Measurements from ENCODE around the gene HRH2.
"Not testable (repeated sequence)": the region's sequence is repeated elsewhere in the genome, so short reads cannot be mapped to it uniquely, and the experiment has no call there.

HRH2 gene

DNA sequence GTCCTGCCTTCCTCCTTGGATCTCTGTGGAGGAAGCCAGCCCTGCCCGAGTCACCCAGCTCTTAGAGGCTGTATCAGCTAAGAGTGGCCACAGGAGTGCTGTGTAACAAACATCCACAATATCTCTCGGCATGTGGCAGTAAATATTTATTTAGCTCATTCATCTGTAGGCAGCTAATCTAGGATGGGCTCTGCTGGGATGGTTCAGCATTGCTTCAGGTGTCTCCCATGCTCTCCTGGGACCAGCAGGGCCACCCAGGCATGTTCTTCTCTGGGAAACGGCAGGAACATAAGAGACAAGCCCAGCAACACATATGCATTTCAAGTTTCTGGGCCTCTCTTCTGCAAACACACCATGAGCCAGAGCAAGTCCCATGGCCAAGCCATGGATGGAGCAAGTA, 56.1 kb downstream of the HRH2 start:
- DNase-seq (ENCODE audit: low read depth) = no peak

DNA sequence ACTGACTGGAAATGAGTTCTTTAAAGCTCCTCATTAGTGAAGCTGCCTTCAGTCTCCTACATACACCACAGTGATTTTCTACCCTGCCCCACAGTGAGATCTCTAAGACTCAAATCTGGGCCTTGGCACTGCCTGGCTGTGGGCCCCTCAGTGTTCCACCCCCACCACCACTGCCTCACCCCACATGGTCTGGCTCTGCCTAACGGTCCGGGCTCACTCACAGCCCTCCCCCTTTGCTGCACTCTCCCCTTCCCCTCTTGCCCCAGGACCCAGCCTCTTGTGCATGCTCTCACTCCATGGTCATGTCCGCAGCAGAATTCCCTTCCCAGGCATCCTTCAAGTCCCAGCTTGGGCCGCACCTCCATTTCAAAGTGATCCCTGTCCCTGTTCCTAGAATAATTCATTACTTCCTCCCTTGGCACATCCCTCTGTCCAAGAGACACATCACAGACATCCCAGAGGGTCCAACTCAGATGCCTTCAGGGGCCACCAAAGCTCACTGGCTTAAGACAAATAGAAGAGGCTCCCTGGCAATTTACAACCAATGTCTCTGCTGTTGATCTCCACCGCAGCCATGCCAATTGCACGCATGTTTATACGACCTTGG, 56.7 kb downstream of the HRH2 start:
- no peak for DNase-seq (ENCODE audit: low read depth)

DNA sequence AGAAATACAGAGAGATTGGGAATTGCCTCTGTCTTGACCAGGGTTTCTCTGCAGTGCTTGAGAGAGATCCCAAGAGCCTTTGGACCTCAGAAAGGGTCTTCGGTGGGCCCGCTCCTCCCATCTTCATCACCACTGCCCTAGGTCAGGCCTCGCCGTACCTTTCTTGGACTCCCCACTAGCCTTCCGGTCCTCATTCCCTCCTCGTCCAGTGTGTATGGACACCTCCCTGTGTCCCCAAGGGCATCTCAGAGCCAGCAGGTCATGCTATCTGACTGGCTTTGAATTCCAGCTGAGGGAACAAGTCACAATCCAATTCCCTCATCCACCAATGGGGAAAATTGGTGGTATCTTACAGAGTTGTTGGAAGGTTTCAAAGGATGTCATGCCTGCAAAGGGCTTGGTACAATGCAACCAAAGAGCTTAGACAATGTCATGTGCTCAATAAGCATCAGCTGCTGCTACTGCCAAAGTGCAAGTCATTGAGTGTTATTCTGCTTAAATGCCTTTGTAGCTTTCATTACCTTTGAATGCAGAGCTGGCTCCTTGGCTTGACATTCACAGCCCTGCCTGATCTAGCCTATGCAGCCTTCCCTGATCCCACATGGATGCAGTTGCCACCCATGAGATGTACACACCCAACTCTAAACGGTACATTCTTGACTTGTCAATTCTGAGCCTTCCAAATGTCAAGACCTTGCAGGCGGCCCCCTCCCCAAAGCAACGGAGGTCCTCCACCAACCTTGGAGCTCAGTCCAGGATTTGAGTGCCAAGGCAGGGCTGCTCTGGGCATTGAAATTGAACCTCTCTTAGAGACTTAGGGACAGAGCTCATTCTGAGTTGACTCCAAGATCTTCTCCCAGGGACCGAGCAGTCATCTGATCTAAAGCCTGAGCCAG, 58.0 kb downstream of the HRH2 start:
- DNase-seq (ENCODE audit: low read depth) = no peak

DNA sequence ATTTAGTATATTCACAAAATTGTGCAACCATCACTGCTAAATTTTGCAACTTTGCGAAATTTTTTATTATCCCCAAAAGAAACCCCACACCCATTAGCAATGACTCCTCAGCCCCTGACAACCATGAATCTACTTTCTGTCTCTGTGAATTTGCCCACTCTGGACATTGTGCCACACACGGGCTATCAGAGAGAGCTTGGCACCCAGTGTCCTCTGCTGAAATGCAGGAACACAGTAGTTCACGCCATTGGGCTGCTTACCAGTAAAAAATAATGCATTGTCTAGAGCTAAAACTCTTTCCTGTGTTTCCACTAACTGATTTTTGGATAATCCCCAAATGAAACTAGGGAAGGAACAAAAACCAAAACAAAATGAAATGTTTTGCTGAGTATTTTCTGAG, 60.0 kb downstream of the HRH2 start:
- no peak for DNase-seq (ENCODE audit: low read depth)

DNA sequence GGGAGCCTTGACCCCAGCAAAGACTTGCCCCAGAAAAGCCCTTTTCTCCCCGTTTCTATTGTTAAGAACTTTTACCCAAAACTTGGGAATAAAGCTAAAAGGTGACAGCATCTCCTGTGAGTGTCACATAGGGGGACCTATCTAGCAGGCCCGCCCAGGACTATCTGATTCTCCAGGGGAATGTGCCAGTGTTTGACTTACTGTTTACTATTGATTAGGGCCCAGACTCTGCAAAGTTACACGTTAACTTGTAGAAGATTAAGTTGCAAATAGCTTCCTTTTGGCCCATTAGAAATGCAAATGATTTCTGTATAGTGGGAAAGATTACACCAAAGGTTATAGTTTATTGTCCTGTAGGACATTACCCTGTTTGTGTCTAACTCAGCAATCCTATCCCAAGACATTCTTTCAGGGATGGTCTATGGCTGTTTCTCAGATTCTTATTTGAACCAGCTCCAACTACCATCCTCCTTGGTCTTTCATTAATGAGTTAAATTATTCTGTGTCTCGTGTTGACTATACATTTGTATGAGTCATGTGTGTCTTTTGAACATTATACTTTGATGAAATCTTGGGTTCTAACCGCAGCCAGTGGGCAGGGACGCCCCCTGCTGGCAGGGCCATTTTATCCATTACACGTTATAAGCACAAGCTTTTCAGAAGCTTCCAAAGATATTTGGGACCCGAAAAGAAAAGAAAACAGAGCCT, 60.7 kb downstream of the HRH2 start:
- DNase-seq (ENCODE audit: low read depth) = no peak

DNA sequence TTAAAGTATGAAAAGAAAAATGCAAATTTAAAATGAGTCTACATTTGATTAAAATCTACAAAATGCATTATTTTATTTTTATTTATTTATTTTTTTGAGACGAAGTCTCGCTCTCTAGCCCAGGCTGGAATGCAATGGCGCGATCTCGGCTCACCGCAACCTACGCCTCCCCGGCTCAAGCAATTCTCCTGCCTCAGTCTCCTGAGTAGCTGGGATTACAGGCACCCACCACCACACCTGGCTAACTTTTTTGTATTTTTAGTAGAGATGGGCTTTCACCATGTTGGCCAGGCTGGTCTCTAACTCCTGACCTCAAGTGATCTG, 61.2 kb downstream of the HRH2 start:
- not testable (repeated sequence) for DNase-seq (ENCODE audit: low read depth)

DNA sequence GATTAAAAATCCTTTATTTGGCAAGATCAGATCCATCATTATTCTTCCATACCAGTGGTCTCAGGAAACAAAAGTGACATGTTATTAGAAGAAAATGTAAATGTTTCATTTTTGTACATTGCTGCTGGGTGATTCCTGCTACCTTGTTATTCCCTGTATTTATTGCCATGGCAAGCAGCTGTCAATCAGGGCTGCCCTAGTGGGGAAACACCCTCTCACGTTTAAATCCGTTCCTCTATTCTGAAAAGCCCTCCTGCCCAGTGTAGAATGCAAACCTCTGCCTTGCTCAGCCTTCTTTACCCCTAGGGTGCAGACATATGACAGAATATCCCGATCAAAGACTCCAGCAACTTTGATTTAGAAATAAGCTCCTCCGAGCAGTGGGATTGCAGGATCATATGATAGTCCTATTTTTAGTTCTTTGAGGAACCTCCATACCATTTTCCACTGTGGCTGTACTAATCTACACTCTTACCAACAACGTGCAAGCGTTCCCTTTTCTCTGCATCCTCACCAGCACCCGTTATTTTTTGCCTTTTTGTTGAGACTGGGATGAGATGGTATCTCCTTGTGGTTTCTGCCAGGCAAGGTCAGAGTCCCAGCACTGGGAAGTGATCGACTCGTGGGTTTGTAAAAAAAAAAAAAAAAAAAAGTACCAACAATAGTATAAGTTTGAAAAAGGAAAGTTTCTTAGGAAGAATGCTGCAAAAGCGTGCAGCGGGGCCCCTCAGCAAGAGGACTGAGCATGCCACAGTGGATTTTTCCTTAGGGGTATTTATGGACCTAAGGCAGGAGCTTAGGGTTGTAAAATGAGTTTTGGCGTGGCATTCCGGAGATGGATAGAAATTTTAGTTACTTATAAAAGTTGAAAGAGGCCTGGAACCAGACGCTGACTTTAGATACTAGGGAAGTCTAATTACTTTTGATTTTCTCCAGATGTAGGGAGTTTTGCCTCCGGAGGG, 66.7 kb downstream of the HRH2 start:
- DNase-seq (ENCODE audit: low read depth) = no peak

DNA sequence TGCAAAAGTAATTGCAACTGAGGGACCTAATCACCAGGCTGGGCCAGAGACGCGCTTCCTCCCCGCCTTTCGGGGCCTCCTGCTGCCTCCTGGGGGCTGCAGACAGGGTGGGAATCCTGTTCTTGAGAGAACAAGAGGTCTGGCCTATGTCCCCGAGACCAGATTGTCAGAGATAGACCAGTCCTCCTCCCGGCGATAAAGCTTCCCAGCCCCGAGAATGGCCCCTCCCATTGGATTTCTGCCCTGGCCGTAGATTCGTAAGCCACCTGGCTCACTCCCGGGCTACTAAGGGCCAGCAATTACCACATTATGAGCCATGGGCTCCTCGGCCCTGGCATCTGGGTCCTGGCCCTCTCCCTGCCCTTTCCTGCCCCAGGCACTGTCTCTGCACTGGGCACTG, 70.4 kb downstream of the HRH2 start:
- no peak for DNase-seq (ENCODE audit: low read depth)

DNA sequence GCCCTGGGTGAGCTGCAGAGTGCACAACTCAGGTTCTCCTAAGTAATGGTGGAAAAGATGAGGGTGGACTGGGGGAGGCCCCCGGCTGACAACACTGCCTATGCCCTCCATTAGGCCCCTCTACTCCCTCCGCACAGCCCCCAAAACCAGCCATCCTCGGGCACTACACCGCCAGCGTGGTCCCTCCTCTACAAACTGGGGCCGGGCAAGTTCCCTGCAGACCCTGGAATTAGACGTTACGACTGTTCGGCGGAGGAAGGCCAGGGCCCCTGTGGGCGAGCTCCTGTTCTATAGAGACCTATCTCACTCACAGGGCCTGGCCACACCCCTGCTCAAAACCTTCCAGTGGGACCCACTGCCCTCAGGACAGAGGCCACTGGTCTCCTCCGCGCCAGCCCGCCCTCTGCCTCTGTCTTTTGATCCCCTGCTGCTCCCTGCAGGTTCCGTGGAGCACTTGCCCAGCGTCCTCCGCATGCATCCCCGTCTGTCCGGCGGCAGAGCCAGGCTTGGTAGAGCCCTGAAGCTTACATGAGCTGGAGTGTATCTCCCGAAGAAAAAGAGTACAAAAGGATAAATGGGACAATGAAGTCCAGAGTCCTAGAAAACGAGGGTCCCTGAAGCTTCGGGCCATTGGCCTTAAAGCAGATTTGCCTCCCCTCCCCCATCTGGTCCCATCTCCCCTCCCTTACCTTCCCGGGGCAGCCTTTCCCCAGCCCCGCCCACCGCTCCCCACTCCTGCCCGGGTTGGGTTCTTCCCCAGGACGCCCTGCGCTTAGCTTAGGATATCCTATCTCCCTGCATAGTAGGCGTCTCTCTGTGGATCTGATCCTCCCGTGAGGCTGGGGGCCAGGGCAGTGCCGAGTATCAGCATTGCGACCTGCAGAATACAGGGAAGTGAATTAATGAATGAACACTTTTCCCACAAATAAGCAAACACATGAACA, 71.3 kb downstream of the HRH2 start:
- no peak for DNase-seq (ENCODE audit: low read depth)

DNA sequence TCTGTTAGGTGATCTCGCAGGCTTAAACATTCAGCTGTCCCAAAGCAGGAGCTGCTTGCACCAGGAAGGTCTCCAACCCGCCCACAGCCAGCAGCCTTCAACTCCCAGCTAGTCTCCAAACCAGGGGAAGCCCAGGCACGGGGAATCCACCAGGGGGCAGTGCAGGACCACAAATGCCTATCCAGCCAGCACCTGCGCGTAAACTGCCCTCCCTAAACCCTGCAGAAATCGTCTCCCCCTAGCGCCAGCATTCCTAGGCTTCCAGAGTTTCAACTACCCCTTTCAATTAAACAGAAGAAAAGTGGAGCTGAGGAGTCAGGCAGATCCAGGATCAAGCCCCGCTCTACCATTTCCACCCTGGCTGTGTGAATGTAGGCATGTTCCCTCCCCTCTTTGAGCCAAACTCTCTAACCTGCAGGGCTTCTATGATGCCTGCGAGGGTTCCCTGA, 72.0 kb downstream of the HRH2 start:
- DNase-seq (ENCODE audit: low read depth) = peak; percentile 83

DNA sequence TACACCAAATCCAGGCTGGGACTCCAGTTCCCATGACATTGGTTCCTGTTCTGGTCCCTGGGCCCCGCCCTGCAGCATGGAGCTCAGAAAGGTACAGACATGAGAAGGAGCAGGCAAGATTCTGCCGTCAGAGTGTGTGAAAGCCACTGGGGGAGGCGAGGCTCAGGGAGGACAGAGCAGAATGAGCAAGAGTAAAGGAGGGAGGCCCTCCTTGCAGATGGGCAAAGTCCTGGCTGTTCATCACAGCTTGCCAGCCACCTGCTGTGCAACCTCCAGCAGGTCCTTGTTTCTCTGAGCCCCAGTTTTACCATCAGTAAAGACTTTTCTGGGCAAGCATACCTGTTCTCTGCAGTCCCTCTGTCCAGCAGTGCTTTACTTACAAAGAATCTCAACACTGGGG, 73.3 kb downstream of the HRH2 start:
- no peak for DNase-seq (ENCODE audit: low read depth)

DNA sequence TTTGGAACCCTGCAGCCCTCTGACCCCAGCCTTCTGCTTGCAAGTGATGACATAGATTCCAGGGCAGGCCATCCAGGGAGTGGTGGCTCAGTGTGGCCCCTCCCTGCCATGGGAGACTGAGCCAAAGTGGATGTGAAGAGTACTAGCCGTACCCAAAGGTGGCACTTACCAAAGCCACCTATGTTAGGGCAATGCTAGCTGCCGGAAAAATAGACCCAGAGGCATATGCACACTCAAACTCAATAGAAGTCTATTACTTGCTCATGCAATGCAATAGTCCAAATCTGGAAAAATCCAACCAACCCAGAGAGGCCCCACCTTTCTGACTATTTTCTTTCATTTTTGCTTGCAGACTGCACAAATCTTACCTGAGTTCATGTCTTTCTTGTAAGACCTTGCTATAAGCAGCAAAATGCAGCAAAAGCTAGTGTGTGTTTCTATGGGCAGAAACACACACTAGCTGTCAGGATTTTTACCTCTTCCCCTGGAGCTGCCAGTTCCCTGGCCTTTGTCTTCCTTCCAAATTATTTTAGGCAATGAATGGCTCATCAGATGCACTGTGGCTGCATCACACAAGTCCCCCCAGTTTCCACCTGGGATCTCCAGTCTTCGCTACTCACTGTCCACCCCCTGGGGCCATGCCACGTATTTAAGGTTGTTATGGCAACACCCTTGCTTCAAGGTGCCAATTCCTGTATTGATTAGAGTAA, 74.0 kb downstream of the HRH2 start:
- DNase-seq (ENCODE audit: low read depth) = no peak

DNA sequence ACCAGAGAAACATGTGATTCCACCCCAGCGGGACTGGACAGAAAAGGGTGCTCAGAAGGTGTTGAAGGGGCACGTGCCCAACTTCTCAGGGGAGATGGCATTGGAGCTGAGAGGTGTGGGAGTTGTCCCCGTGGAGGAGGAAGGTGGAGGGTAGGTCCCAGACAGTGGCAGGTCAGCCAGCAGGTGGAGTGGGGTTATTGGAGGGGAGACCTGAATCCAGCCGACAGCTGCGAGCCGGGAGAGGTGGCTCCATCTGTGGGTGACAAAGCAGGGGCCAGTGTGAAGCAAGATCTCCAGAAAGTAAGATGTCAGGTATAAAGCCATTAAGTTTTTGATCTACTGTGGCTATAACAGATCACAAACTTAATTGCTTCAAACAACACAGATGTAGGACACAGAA, 75.1 kb downstream of the HRH2 start:
- DNase-seq (ENCODE audit: low read depth) = no peak

DNA sequence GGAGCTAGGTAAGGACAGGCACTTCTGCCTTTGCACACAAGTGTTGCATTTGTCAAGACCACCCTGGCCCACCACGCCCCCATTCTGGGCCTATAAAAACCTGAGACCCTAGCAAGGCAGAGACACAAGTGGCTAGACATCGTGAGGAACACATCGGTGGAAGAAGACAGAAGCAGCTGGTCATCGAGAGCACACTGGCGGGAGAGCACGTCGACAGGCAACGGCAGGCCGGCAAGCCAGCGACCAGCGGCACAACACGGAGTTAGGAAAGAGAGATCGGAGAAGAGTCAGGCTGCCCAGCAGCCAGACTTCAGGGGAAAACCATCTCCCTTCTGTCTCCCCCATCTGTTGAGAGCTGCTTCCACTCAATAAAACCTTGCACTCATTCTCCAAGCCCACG, 76.1 kb downstream of the HRH2 start:
- no peak for DNase-seq (ENCODE audit: low read depth)

DNA sequence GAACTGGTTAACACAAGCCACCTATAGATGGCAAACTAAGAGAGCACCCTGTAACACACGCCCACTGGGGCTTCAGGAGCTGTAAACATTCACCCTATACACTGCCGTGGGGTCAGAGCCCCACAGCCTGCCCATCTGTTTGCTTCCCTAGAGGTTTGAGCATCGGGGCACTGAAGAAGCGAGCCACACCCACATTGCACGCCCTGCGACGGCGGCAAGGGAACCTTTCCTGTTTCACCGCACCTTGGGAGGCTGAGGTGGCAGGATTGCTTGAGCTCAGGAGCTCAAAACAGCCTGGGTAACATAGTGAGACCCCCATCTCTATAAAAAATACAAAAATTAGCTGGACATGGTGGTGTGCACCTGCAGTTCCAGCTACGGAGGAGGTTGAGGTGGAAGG, 76.6 kb downstream of the HRH2 start:
- no peak for DNase-seq (ENCODE audit: low read depth)

DNA sequence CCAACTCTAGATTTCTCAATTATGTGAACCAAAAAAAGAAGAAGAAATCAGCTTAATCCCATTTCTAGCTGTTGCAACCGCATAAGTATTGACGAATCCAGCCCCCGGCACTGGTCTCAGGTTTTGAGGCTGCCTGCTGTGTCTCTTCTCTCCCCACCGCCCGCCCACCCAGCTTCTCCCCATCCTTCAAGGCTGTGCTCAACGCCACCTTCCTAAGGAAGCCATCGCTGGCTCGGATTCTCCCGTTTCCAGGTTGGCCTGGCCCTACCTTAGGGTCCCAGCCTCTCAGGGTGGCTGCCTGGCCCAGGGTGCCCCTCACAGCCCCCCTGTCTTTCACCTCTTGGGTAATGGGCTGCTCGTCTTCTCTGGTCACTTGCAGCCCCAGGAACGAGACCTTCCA, 77.8 kb downstream of the HRH2 start:
- DNase-seq (ENCODE audit: low read depth) = no peak

DNA sequence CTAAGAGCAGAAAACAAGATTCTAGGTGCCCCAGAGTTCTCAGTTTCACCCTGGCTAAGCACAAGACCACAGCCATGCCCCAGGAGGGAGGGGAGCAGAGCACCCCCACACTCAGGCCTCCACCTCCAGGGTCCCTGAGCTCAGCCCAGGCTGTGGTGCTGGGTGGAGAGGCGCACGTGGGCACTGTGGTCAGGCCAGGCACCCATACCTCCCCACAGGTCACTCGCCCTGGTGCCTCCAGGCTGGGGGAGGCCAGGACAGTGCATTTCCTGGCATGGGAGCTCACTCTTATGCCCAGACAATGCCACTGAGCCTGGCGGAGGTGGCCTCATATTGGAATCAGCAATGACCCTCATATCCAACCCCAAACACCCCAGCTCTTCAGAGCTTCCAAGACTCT, 78.8 kb downstream of the HRH2 start:
- DNase-seq (ENCODE audit: low read depth) = no peak

DNA sequence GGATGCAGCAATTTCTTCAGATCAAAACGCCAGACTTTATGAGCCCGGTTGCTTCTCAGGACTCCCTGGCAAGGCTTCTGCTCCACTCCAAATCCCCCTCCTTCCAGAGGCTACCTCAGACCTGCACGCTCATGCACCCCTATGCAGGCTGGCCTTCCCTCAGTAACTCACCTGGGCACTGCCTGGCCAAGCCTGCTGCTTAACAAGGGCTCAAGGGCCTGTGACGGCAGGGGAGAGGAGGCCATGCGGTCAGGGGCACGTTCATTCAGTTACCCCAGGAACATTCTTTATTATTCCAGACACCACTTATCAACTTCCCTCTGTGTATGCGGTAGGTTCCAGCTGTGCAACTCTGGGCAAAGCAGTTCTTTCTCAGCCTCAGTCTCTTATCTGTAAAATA, 79.6 kb downstream of the HRH2 start:
- DNase-seq (ENCODE audit: low read depth) = no peak

DNA sequence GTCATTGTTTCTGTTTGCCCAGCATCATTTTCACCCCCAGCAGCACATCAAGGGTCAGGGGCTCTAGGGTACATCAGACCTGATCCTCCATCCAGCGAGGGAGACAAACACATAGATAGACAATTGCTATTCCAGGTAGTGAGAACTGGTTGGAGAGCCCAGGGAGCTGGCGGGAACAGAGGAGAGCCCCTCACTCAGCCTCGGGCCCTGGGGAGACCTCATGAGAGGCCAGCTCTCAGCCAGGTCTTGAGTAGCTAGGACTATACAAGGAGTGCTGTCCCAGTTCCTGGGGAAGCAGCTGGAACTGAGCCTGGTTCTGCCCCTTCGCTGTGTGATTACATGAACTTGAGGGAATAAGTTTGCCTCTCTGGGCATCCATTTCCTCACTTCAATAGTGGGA, 80.3 kb downstream of the HRH2 start:
- DNase-seq (ENCODE audit: low read depth) = no peak

DNA sequence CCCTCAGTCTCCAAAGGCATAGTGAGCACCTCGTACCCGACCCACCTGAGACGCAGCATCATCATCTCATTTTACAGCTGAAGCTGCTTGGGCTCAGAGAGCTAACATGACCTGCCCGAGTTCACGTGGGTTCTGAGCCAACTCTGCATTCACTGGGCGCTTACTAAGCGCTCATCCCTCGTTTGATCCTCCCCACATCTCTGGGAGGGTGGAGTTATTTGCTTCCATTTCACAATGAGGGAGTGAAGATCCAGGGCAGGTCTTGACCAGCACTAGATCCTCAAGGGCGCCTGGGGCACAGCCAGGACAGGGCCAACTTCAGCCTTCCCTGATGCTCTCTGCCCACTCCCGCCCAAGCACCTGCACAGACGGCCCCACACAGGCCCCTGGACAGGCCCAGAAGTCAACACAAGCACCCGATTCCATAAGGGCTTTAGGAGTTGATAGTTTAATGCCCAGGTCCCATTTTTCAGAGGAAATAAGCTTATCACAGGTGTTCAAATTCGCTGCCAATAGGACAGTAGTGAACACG, 80.8 kb downstream of the HRH2 start:
- DNase-seq (ENCODE audit: low read depth) = no peak

All from fibroblast of the conjunctiva (primary cell).